GM10266 (cell line): ENCODE measurements around the gene KCNK6.
A peak's percentile ranks its signal among the peaks of the same experiment; 100 is the strongest.

Experiments used
- DNase-seq: peaks from one replicate; pipeline ENCODE4 v3.0.0; 2012; ENCODE audit errors: extremely low spot score
- CTCF ChIP-seq: IDR thresholded peaks from 2 replicates; pipeline ENCODE4 v1.5.1; 2012; ENCODE audit warnings: mild to moderate bottlenecking, low read depth; ENCODE audit not compliant: control insufficient read depth, insufficient read depth; ENCODE audit errors: missing control alignments

The KCNK6 gene

GRCh38 chr19:38373907-38374331 lies 54.3 kb downstream of the KCNK6 start:
- no peak for DNase-seq
- TF ChIP-seq CTCF: no peak

GRCh38 chr19:38374332-38375097 lies 54.9 kb downstream of the KCNK6 start, which contains the start of gene PSMD8:
PSMD8 (plus strand) TSS chr19:38374571; CDS start chr19:38374602, 31 bp downstream.
- peak; percentile 34 for TF ChIP-seq CTCF
- DNase-seq: peak; percentile 99

GRCh38 chr19:38375098-38375493 lies 55.5 kb downstream of the KCNK6 start:
- no peak for TF ChIP-seq CTCF
- DNase-seq: no peak

- DNase-seq: no peak
- no peak for TF ChIP-seq CTCF
Observed at GRCh38 chr19:38375748-38376147, 56.1 kb downstream of the KCNK6 start.

- no peak for DNase-seq
- no peak for TF ChIP-seq CTCF
Observed at GRCh38 chr19:38376576-38376975, 56.9 kb downstream of the KCNK6 start.

GRCh38 chr19:38377052-38377451 lies 57.4 kb downstream of the KCNK6 start:
- DNase-seq: no peak
- TF ChIP-seq CTCF: no peak

- no peak for DNase-seq
- no peak for TF ChIP-seq CTCF
Observed at GRCh38 chr19:38378866-38379265, 59.2 kb downstream of the KCNK6 start.
